Ovary (tissue), 3 donors: ENCODE results near the gene CRYBG1.

Source experiments
- EP300 ChIP-seq: sonication (generic); formaldehyde crosslinking; IDR thresholded peaks from one replicate; pipeline ENCODE4 v1.6.1; 2017; ENCODE audit warnings: antibody characterized with exemption
- POLR2A ChIP-seq: fragments of 450-650 bp; IDR thresholded peaks from one replicate; pipeline ENCODE4 v1.6.1; 2017; ENCODE audit warnings: antibody characterized with exemption, mild to moderate bottlenecking, moderate library complexity
- TF ChIP-seq, protein P1 (sequence below), 3 donors: fragments of 450-650 bp in 2 of 3; fragments of 200-600 bp in 1 of 3; IDR thresholded peaks; one replicate each; pipeline versions ENCODE4 v1.5.1 to v1.8.0; 2016 to 2022; ENCODE audit warnings: antibody characterized with exemption in 3 of 3, mild to moderate bottlenecking in 1 of 3
- donor health status: DM: no; HTN: no; CAD: no.

- TF ChIP-seq, protein P1, sequence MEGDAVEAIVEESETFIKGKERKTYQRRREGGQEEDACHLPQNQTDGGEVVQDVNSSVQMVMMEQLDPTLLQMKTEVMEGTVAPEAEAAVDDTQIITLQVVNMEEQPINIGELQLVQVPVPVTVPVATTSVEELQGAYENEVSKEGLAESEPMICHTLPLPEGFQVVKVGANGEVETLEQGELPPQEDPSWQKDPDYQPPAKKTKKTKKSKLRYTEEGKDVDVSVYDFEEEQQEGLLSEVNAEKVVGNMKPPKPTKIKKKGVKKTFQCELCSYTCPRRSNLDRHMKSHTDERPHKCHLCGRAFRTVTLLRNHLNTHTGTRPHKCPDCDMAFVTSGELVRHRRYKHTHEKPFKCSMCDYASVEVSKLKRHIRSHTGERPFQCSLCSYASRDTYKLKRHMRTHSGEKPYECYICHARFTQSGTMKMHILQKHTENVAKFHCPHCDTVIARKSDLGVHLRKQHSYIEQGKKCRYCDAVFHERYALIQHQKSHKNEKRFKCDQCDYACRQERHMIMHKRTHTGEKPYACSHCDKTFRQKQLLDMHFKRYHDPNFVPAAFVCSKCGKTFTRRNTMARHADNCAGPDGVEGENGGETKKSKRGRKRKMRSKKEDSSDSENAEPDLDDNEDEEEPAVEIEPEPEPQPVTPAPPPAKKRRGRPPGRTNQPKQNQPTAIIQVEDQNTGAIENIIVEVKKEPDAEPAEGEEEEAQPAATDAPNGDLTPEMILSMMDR (IDR thresholded peaks at IDR 0.05) = no peak
- TF ChIP-seq EP300 (no peak), POLR2A (no peak)
These were observed 238.9 kb downstream of the CRYBG1 start for GRCh38 chr6:106599440-106599839.
